Loucy (cell line): ENCODE data around the gene COPS6.

Experiments
- EZH2phosphoT487 ChIP-seq: fragments of 200-600 bp; IDR thresholded peaks from 2 replicates; pipeline ENCODE4 v1.6.1; 2018; ENCODE audit warnings: antibody characterized with exemption, mild to moderate bottlenecking, moderate library complexity, borderline replicate concordance
- TF ChIP-seq, protein P1 (sequence below): fragments of 200-600 bp; sonication (generic); conservative IDR thresholded peaks from 2 replicates; pipeline ENCODE4 v1.5.1; 2014; ENCODE audit warnings: mild to moderate bottlenecking, antibody characterized with exemption, low read length

DNA sequence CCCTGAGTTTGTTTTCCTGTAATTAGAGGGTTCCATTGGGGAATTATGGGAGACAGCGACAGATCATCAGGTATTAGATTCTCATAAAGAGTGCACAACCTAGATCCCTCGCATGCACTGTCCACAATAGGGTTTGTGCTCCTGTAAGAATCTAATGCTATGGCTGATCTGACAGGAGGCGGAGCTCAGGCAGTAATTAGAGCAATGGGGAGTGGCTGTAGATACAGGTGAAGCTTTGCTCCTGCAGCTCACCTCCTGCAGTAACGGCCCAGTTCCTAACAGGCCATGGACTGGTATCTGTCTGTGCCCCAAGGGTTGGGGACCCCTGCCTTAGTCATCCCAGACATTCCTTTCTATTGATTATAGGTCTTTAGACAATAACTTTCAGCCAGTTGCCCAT, 40.1 kb upstream of the COPS6 start:
- TF ChIP-seq, protein P1, sequence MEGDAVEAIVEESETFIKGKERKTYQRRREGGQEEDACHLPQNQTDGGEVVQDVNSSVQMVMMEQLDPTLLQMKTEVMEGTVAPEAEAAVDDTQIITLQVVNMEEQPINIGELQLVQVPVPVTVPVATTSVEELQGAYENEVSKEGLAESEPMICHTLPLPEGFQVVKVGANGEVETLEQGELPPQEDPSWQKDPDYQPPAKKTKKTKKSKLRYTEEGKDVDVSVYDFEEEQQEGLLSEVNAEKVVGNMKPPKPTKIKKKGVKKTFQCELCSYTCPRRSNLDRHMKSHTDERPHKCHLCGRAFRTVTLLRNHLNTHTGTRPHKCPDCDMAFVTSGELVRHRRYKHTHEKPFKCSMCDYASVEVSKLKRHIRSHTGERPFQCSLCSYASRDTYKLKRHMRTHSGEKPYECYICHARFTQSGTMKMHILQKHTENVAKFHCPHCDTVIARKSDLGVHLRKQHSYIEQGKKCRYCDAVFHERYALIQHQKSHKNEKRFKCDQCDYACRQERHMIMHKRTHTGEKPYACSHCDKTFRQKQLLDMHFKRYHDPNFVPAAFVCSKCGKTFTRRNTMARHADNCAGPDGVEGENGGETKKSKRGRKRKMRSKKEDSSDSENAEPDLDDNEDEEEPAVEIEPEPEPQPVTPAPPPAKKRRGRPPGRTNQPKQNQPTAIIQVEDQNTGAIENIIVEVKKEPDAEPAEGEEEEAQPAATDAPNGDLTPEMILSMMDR = no peak
- no peak for TF ChIP-seq EZH2phosphoT487
